Measurements from ENCODE around the gene C1QTNF12. TPM values are rescaled to one million over a fixed set of nuclear protein-coding genes. Genes with fewer than 3 reads are reported as not detected.
A peak's percentile ranks its signal among the peaks of the same experiment; 100 is the strongest.

Gene C1QTNF12
- total RNA-seq, 1 experiment from 2014 or later, result 2.2 TPM

GRCh38 chr1:1232208-1232795, 14.2 kb downstream of the C1QTNF12 start, which contains the start of gene B3GALT6:
Gene B3GALT6 (plus strand): TSS chr1:1232237. CDS start chr1:1232279, 42 bp downstream.
- no peaks in the 10 kb centered on the region for H3K9me3 ChIP-seq (ENCODE audit: low read length)
- H3K79me2 ChIP-seq (ENCODE audit: low read length), result peaks cover 48% of the 10 kb centered on the region

DNA sequence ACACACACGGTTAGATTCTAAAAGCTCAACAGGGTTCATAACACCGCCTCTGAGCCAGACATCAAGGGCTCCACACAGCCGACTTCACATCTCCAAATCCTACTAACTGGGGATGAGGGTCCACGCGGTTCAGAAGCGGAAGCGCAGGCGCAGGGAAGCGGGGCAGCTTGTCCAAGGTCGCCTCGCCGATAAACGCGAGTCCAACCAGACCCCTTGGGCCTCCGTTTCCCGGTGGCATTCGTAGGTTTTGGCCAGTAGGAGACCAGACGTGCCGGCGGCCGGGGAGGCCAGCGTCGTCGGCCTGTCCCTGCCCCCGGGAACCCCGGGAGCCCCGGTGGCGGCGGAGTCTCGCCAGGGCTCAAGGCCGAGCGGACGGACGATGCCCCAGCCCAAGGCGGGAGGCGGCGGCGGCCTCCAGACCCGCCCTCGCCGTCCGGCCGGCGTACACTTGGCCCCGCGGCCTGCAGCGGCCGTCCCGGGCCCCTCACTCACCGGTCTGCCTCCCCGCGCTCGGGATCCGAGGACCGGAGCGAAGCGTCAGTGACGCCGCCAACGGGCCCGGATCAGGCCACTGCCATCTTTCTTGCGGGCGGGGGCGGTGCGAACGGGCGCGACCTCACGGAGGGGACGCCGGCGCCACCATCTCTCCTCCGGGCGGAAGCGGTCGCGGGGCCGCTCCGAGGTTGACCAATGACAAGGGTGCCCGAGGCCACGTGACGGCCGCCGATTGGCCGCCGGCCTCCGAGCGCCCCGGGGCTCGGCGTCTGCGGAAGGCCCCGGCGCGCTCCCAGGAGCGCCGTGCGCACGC, 14.9 kb downstream of the C1QTNF12 start, which contains the start of gene SDF4:
SDF4 (minus strand) TSS at position 602 of the 808 bp plus-strand sequence. CDS start 3,229 bp downstream, outside the sequence.
- peak; percentile 99 for DNase-seq
- Histone ChIP-seq H3K4me3 (ENCODE audit: low read length) (peak within 1 kb of the TSS; percentile 84), H3K9me2 (replicated peaks; ENCODE audit: insufficient read depth, low read length) (no peaks in the 10 kb centered on the region), H3K4me1 (ENCODE audit: low read length) (peaks cover 21% of the 10 kb centered on the region), H3K9ac (ENCODE audit: low read length) (peak within 1 kb of the TSS; percentile 83), H2AFZ (ENCODE audit: low read length) (peak within 1 kb of the TSS; percentile 3; the same call in 1 of the 2 replicates), H3K9me3 (ENCODE audit: low read length) (no peaks in the 10 kb centered on the region), H3K36me3 (ENCODE audit: insufficient read depth, low read length) (peaks cover 6% of the 10 kb centered on the region; the same call in 1 of the 2 replicates), H3K27me3 (ENCODE audit: low read length) (no peaks in the 10 kb centered on the region), H3K4me2 (ENCODE audit: low read depth, low read length, poor library complexity, severe bottlenecking) (peak within 1 kb of the TSS; percentile 92), H3K79me2 (ENCODE audit: low read length) (peaks cover 48% of the 10 kb centered on the region), H3K27ac (ENCODE audit: low read length) (peak within 1 kb of the TSS; percentile 50), H4K20me1 (ENCODE audit: insufficient read depth, low read depth, low read length) (peaks cover 21% of the 10 kb centered on the region; the same call in 1 of the 2 replicates)

More at GRCh38 chr1:1232208-1232795, 14.2 kb downstream of the C1QTNF12 start, which contains the start of gene B3GALT6:
- Histone ChIP-seq H3K27ac (ENCODE audit: low read length) (peak within 1 kb of the TSS; percentile 50), H3K9ac (ENCODE audit: low read length) (peak within 1 kb of the TSS; percentile 83), H3K27me3 (ENCODE audit: low read length) (no peaks in the 10 kb centered on the region), H3K4me3 (ENCODE audit: low read length) (peak within 1 kb of the TSS; percentile 84), H3K4me2 (ENCODE audit: low read depth, low read length, poor library complexity, severe bottlenecking) (peak within 1 kb of the TSS; percentile 92), H3K9me2 (replicated peaks; ENCODE audit: insufficient read depth, low read length) (no peaks in the 10 kb centered on the region), H3K36me3 (ENCODE audit: insufficient read depth, low read length) (peaks cover 6% of the 10 kb centered on the region; the same call in 1 of the 2 replicates), H4K20me1 (ENCODE audit: insufficient read depth, low read depth, low read length) (peaks cover 21% of the 10 kb centered on the region; the same call in 1 of the 2 replicates), H2AFZ (ENCODE audit: low read length) (peak within 1 kb of the TSS; percentile 3; the same call in 1 of the 2 replicates), H3K4me1 (ENCODE audit: low read length) (peaks cover 21% of the 10 kb centered on the region)
- DNase-seq, result no peak

DNA sequence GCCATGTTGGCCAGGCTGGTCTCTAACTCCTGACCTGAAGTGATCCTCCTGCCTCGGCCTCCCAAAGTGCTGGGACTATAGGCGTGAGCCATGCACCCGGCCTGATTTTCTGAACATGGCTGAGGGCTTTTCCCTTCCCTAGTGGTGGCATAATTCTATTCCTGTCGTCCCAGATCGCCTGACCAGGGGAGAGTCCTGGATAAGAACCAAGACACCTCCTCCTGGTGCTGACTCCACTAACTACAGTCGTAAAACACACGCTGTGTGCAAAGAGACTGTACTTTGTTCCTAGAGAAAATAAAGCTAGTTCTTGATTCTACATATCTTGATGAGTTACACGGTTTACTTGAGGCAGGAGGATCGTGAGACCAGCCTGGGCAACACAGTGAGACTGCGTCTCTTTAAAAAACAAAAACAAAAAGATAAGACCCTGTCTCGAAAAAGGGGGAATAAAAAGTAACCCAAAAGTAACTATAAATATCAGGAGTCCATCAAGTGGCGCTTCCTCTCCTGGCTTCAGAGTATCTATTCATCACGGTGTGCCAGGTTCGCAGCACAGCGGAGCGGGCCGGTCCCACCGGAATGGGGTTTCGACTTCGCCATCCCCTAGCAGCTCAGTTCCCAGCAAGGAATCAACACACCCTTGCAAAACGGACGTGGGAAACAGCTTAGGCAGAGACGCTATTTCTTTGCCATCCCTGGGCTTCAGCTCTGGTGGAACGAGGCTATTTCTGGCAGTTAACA, 15.7 kb downstream of the C1QTNF12 start:
- Histone ChIP-seq H3K4me2 (ENCODE audit: low read depth, low read length, poor library complexity, severe bottlenecking) (peak overlapping the region; percentile 92), H4K20me1 (ENCODE audit: insufficient read depth, low read depth, low read length) (peaks cover 21% of the 10 kb centered on the region; the same call in 1 of the 2 replicates), H3K27me3 (ENCODE audit: low read length) (no peaks in the 10 kb centered on the region), H3K4me3 (ENCODE audit: low read length) (peak overlapping the region; percentile 84), H3K9ac (ENCODE audit: low read length) (peak overlapping the region; percentile 83), H3K4me1 (ENCODE audit: low read length) (peaks cover 21% of the 10 kb centered on the region), H2AFZ (ENCODE audit: low read length) (peak overlapping the region; percentile 3; the same call in 1 of the 2 replicates), H3K9me3 (ENCODE audit: low read length) (no peaks in the 10 kb centered on the region), H3K79me2 (ENCODE audit: low read length) (peaks cover 54% of the 10 kb centered on the region), H3K36me3 (ENCODE audit: insufficient read depth, low read length) (peaks cover 6% of the 10 kb centered on the region; the same call in 1 of the 2 replicates), H3K9me2 (replicated peaks; ENCODE audit: insufficient read depth, low read length) (no peaks in the 10 kb centered on the region), H3K27ac (ENCODE audit: low read length) (peak overlapping the region; percentile 50)
- peak; percentile 70 for DNase-seq

GRCh38 chr1:1229770-1230169, 16.8 kb downstream of the C1QTNF12 start:
- no peak overlapping the region for H2AFZ ChIP-seq (ENCODE audit: low read length)
- H3K9me3 ChIP-seq (ENCODE audit: low read length), result no peaks in the 10 kb centered on the region
- H3K9me2 ChIP-seq (replicated peaks; ENCODE audit: insufficient read depth, low read length), result no peaks in the 10 kb centered on the region
- H3K4me2 ChIP-seq (ENCODE audit: low read depth, low read length, poor library complexity, severe bottlenecking), result peak overlapping the region; percentile 92
- peaks cover 6% of the 10 kb centered on the region; the same call in 1 of the 2 replicates for H3K36me3 ChIP-seq (ENCODE audit: insufficient read depth, low read length)
- no peak overlapping the region for H3K4me3 ChIP-seq (ENCODE audit: low read length)
- no peaks in the 10 kb centered on the region for H3K27me3 ChIP-seq (ENCODE audit: low read length)
- H3K27ac ChIP-seq (ENCODE audit: low read length), result no peak overlapping the region
- no peak for DNase-seq
- peaks cover 26% of the 10 kb centered on the region; the same call in 1 of the 2 replicates for H4K20me1 ChIP-seq (ENCODE audit: insufficient read depth, low read depth, low read length)
- peaks cover 21% of the 10 kb centered on the region for H3K4me1 ChIP-seq (ENCODE audit: low read length)
- peaks cover 54% of the 10 kb centered on the region for H3K79me2 ChIP-seq (ENCODE audit: low read length)
- 0 out of 2 replicates have a peak overlapping the region, but pooled peaks have one; percentile 83 for H3K9ac ChIP-seq (ENCODE audit: low read length)

GRCh38 chr1:1228596-1229321, 17.8 kb downstream of the C1QTNF12 start:
- DNase-seq, result no peak
- H3K9me2 ChIP-seq (replicated peaks; ENCODE audit: insufficient read depth, low read length), result no peaks in the 10 kb centered on the region
- no peak overlapping the region for H3K4me2 ChIP-seq (ENCODE audit: low read depth, low read length, poor library complexity, severe bottlenecking)
- H3K4me1 ChIP-seq (ENCODE audit: low read length), result peaks cover 21% of the 10 kb centered on the region
- no peaks in the 10 kb centered on the region for H3K9me3 ChIP-seq (ENCODE audit: low read length)
- no peak overlapping the region for H3K27ac ChIP-seq (ENCODE audit: low read length)
- H2AFZ ChIP-seq (ENCODE audit: low read length), result no peak overlapping the region
- H3K27me3 ChIP-seq (ENCODE audit: low read length), result no peaks in the 10 kb centered on the region
- H3K36me3 ChIP-seq (ENCODE audit: insufficient read depth, low read length), result peaks cover 6% of the 10 kb centered on the region; the same call in 1 of the 2 replicates
- H3K79me2 ChIP-seq (ENCODE audit: low read length), result peaks cover 54% of the 10 kb centered on the region
- H3K9ac ChIP-seq (ENCODE audit: low read length), result no peak overlapping the region
- peaks cover 26% of the 10 kb centered on the region; the same call in 1 of the 2 replicates for H4K20me1 ChIP-seq (ENCODE audit: insufficient read depth, low read depth, low read length)
- H3K4me3 ChIP-seq (ENCODE audit: low read length), result no peak overlapping the region

DNA sequence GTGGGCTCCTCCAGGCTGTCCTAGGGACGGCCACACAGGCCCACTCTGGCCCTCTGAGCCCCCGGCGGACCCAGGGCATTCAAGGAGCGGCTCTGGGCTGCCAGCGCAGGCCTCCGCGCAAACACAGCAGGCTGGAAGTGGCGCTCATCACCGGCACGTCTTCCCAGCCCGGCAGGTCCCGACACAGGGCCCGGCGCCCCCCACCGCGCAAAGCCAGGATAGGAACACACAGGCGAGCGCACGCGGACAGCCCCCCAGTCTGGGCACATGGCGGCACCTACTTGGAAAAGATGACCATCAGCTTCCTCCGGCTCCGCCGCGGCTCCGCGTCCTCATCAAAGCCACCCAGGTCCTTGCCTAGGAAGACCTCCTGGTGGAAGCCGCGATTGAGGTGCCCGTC, 18.3 kb downstream of the C1QTNF12 start:
- no peak for DNase-seq
- Histone ChIP-seq H2AFZ (ENCODE audit: low read length) (no peak overlapping the region), H3K4me3 (ENCODE audit: low read length) (no peak overlapping the region), H3K4me2 (ENCODE audit: low read depth, low read length, poor library complexity, severe bottlenecking) (no peak overlapping the region), H3K9me2 (replicated peaks; ENCODE audit: insufficient read depth, low read length) (no peaks in the 10 kb centered on the region), H3K79me2 (ENCODE audit: low read length) (peaks cover 50% of the 10 kb centered on the region), H3K4me1 (ENCODE audit: low read length) (peaks cover 17% of the 10 kb centered on the region), H3K27me3 (ENCODE audit: low read length) (no peaks in the 10 kb centered on the region), H3K9me3 (ENCODE audit: low read length) (no peaks in the 10 kb centered on the region), H4K20me1 (ENCODE audit: insufficient read depth, low read depth, low read length) (peaks cover 21% of the 10 kb centered on the region; the same call in 1 of the 2 replicates), H3K9ac (ENCODE audit: low read length) (no peak overlapping the region), H3K36me3 (ENCODE audit: insufficient read depth, low read length) (peaks cover 6% of the 10 kb centered on the region; the same call in 1 of the 2 replicates), H3K27ac (ENCODE audit: low read length) (no peak overlapping the region)

GRCh38 chr1:1227386-1227785, 19.1 kb downstream of the C1QTNF12 start:
- peaks cover 9% of the 10 kb centered on the region for H3K4me1 ChIP-seq (ENCODE audit: low read length)
- H2AFZ ChIP-seq (ENCODE audit: low read length), result no peak overlapping the region
- H3K79me2 ChIP-seq (ENCODE audit: low read length), result peaks cover 45% of the 10 kb centered on the region
- peaks cover 6% of the 10 kb centered on the region; the same call in 1 of the 2 replicates for H3K36me3 ChIP-seq (ENCODE audit: insufficient read depth, low read length)
- no peaks in the 10 kb centered on the region for H3K9me3 ChIP-seq (ENCODE audit: low read length)
- no peak overlapping the region for H3K4me2 ChIP-seq (ENCODE audit: low read depth, low read length, poor library complexity, severe bottlenecking)
- H3K9me2 ChIP-seq (replicated peaks; ENCODE audit: insufficient read depth, low read length), result no peaks in the 10 kb centered on the region
- no peak for DNase-seq
- H3K4me3 ChIP-seq (ENCODE audit: low read length), result no peak overlapping the region
- H4K20me1 ChIP-seq (ENCODE audit: insufficient read depth, low read depth, low read length), result peaks cover 18% of the 10 kb centered on the region; the same call in 1 of the 2 replicates
- no peak overlapping the region for H3K27ac ChIP-seq (ENCODE audit: low read length)
- H3K9ac ChIP-seq (ENCODE audit: low read length), result no peak overlapping the region
- no peaks in the 10 kb centered on the region for H3K27me3 ChIP-seq (ENCODE audit: low read length)
